ENCODE measurements around the gene IRS1. TPM values are rescaled to one million over a fixed set of nuclear protein-coding genes. Genes with fewer than 3 reads are reported as not detected.

Gene IRS1
- polyA plus RNA-seq, 1 of the 3 experiments (the other 2 are of a cell fraction) = 16.5 TPM

DNA sequence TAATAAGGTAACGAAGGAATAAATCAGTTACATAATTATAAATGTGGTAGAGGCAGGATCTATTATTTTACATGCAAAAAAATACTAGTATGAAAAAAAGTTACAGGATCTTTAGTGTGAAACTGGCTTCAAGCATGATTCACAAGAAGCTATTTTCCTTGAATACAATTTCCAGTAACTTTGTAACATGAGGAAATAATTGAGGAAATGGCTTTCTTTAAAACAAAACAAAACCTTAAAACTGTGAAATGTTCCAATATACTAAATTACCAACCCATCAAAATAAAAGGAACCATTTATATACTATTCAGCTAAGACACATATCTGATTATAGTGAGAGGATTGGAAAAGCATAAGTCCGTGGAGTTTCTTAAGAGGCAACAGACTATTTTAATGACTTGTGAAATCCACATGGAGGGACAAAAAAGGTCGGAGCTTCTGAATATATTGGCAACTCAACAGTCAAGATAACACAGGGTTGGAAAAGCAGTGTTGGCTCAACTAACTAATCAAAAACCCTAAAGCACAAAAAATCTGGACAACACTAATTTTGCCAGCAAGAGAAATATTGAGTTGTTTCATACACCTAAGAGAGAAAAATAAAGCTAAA lies 10.6 kb downstream of the IRS1 start:
- DNase-seq = no peak
- no peaks in the 10 kb centered on the region for H3K9me3 ChIP-seq
- H3K4me1 ChIP-seq (ENCODE audit: control insufficient read depth in 1 of 2, insufficient read depth in 2 of 2, low read depth in 1 of 2, low read length in 1 of 2) = peaks cover 19 to 30% of the 10 kb centered on the region in 2 experiments
- H3K4me3 ChIP-seq (ENCODE audit: low read depth in 2 of 2, low read length in 1 of 2) = no peak overlapping the region
- WGBS (ENCODE audit: low lambda C conversion rate) = 90% methylated on average over 3 of the region's 3 CpGs
- no peak overlapping the region for H3K4me2 ChIP-seq
- H3K9me2 ChIP-seq = no peaks in the 10 kb centered on the region
- peaks cover 10 to 25% of the 10 kb centered on the region in 2 experiments for H3K36me3 ChIP-seq (replicated peaks in 1 of 2; ENCODE audit: control insufficient read depth in 1 of 2, insufficient read depth in 2 of 2, low read length in 1 of 2)
- no peak overlapping the region for H2AFZ ChIP-seq (ENCODE audit: low read depth)
- POLR2A ChIA-PET = no interaction called here
- H4K20me1 ChIP-seq (ENCODE audit: insufficient read depth) = no peaks in the 10 kb centered on the region; the same call in 1 of the 2 replicates
- no peak overlapping the region for H3K9ac ChIP-seq
- H3K79me2 ChIP-seq (ENCODE audit: insufficient read depth) = peaks cover 89% of the 10 kb centered on the region
- H3F3A ChIP-seq (replicated peaks; ENCODE audit: insufficient read depth) = peaks cover 6% of the 10 kb centered on the region
- no peak for TF ChIP-seq FOSL2 (IDR thresholded peaks at IDR 0.05; ENCODE audit: borderline replicate concordance, low read depth)
- TF ChIP-seq ELF1 (IDR thresholded peaks at IDR 0.05) = no peak
- TF ChIP-seq, protein P1, sequence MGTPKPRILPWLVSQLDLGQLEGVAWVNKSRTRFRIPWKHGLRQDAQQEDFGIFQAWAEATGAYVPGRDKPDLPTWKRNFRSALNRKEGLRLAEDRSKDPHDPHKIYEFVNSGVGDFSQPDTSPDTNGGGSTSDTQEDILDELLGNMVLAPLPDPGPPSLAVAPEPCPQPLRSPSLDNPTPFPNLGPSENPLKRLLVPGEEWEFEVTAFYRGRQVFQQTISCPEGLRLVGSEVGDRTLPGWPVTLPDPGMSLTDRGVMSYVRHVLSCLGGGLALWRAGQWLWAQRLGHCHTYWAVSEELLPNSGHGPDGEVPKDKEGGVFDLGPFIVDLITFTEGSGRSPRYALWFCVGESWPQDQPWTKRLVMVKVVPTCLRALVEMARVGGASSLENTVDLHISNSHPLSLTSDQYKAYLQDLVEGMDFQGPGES (IDR thresholded peaks at IDR 0.05; ENCODE audit: low read depth, low read length) = no peak
- no peak for TF ChIP-seq RCOR1 (IDR thresholded peaks at IDR 0.05; ENCODE audit: low read length)
- TF ChIP-seq, protein P2, sequence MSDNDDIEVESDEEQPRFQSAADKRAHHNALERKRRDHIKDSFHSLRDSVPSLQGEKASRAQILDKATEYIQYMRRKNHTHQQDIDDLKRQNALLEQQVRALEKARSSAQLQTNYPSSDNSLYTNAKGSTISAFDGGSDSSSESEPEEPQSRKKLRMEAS (IDR thresholded peaks at IDR 0.05; ENCODE audit: low read depth) = no peak
- TF ChIP-seq, protein P3, sequence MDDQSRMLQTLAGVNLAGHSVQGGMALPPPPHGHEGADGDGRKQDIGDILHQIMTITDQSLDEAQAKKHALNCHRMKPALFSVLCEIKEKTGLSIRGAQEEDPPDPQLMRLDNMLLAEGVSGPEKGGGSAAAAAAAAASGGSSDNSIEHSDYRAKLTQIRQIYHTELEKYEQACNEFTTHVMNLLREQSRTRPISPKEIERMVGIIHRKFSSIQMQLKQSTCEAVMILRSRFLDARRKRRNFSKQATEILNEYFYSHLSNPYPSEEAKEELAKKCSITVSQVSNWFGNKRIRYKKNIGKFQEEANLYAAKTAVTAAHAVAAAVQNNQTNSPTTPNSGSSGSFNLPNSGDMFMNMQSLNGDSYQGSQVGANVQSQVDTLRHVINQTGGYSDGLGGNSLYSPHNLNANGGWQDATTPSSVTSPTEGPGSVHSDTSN (IDR thresholded peaks at IDR 0.05) = no peak
- TF ChIP-seq CHD2 (IDR thresholded peaks at IDR 0.05; ENCODE audit: low read length, partially characterized antibody) = no peak
- no peak for TF ChIP-seq RAD21 (IDR thresholded peaks at IDR 0.05; ENCODE audit: low read length)
- no peak for TF ChIP-seq TAF1 (IDR thresholded peaks at IDR 0.05; ENCODE audit: borderline replicate concordance, low read depth, low read length)
- TF ChIP-seq MEF2A (IDR thresholded peaks at IDR 0.05; ENCODE audit: borderline replicate concordance, low read depth) = no peak
- no peak for TF ChIP-seq POLR2AphosphoS5 (IDR thresholded peaks at IDR 0.05; ENCODE audit: low read depth, low read length)
- TF ChIP-seq, protein P4, sequence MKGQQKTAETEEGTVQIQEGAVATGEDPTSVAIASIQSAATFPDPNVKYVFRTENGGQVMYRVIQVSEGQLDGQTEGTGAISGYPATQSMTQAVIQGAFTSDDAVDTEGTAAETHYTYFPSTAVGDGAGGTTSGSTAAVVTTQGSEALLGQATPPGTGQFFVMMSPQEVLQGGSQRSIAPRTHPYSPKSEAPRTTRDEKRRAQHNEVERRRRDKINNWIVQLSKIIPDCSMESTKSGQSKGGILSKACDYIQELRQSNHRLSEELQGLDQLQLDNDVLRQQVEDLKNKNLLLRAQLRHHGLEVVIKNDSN (IDR thresholded peaks at IDR 0.05; ENCODE audit: borderline replicate concordance, low read depth) = no peak
- TF ChIP-seq YY1 (IDR thresholded peaks at IDR 0.05; ENCODE audit: low read depth) = no peak
- no peak for TF ChIP-seq RFX5 (IDR thresholded peaks at IDR 0.05; ENCODE audit: low read length)
- CTCF ChIA-PET = interaction anchor here (0.7 to 4.3 kb wide), 4 partner anchors 8 to 198 kb away, joined by 4 to 22 read pairs (median 6); partner anchors contain the start of gene IRS1
- no peaks in the 10 kb centered on the region for H3K27me3 ChIP-seq (ENCODE audit: insufficient read depth)
- H3K27ac ChIP-seq (ENCODE audit: low read depth in 2 of 2, low read length in 1 of 2) = no peak overlapping the region

DNA sequence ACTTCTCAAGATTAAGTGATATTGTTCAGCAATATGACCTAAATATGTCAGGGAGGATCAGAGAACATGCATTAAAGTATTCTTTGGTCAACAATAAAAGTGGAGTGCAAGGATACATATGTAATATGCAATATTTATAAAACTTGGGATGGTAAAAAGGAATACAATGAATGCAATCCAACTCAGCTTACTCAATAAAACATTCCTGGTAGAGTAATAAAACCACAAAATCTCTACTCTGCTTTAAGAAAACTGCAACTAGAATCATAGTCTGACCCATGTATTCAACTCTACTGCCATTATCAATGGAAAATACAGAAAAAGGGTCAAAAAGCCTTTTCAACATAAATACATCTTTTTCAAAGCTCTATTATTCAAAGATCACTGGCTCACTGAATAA lies 11.6 kb downstream of the IRS1 start:
- ChIA-PET POLR2A (no interaction called here), CTCF (interaction anchor here (1.1 to 4.3 kb wide), 3 partner anchors 11 to 18 kb away, joined by 3 to 22 read pairs (median 4); partner anchors contain the start of gene IRS1)
- H3K27me3 ChIP-seq (ENCODE audit: insufficient read depth) = no peaks in the 10 kb centered on the region
- peaks cover 15 to 26% of the 10 kb centered on the region in 2 experiments for H3K4me1 ChIP-seq (ENCODE audit: control insufficient read depth in 1 of 2, insufficient read depth in 2 of 2, low read depth in 1 of 2, low read length in 1 of 2)
- H3K4me2 ChIP-seq = no peak overlapping the region
- no peak overlapping the region for H3K4me3 ChIP-seq (ENCODE audit: low read depth in 2 of 2, low read length in 1 of 2)
- no peaks in the 10 kb centered on the region; the same call in 1 of the 2 replicates for H4K20me1 ChIP-seq (ENCODE audit: insufficient read depth)
- H3K27ac ChIP-seq (ENCODE audit: low read depth in 2 of 2, low read length in 1 of 2) = no peak overlapping the region
- no peak overlapping the region for H2AFZ ChIP-seq (ENCODE audit: low read depth)
- no peak for TF ChIP-seq TCF12 (IDR thresholded peaks at IDR 0.05)
- no peak for TF ChIP-seq CHD2 (IDR thresholded peaks at IDR 0.05; ENCODE audit: low read length, partially characterized antibody)
- no peaks in the 10 kb centered on the region for H3K9me2 ChIP-seq
- H3K9me3 ChIP-seq = no peaks in the 10 kb centered on the region
- H3K9ac ChIP-seq = no peak overlapping the region
- H3F3A ChIP-seq (replicated peaks; ENCODE audit: insufficient read depth) = peaks cover 6% of the 10 kb centered on the region
- no peak for DNase-seq
- H3K36me3 ChIP-seq (replicated peaks in 1 of 2; ENCODE audit: control insufficient read depth in 1 of 2, insufficient read depth in 2 of 2, low read length in 1 of 2) = peaks cover 8 to 33% of the 10 kb centered on the region in 2 experiments
- H3K79me2 ChIP-seq (ENCODE audit: insufficient read depth) = peaks cover 89% of the 10 kb centered on the region
